Smooth muscle cell (in vitro differentiated cells): Measurements from ENCODE around the gene CDAN1. TPM values are rescaled to one million over a fixed set of nuclear protein-coding genes. Genes with fewer than 3 reads are reported as not detected.
"Not testable (repeated sequence)": the region's sequence is repeated elsewhere in the genome, so short reads cannot be mapped to it uniquely, and the experiment has no call there.

Source experiments
- DNase-seq: peaks from one replicate; lab custom pipeline; 2025; ENCODE audit not compliant: unreplicated experiment; lab: John Stamatoyannopoulos, UW
- H2AFZ ChIP-seq: fragments of 200-600 bp; sonication (generic); 2 replicates; pipeline ENCODE4 v1.6.0; 2016; ENCODE audit warnings: antibody characterized with exemption, low read depth, mild to moderate bottlenecking
- H3F3A ChIP-seq: fragments of 200-600 bp; sonication (generic); 2 replicates; pipeline ENCODE4 v1.6.0; 2017; ENCODE audit warnings: antibody characterized with exemption, low read depth
- H3K27ac ChIP-seq: fragments of 200-600 bp; sonication (generic); 2 replicates; pipeline ENCODE4 v1.5.1; 2016; ENCODE audit warnings: low read depth, mild to moderate bottlenecking
- H3K27me3 ChIP-seq: fragments of 200-600 bp; sonication (generic); 2 replicates; pipeline ENCODE4 v1.6.1; 2016; ENCODE audit warnings: low read depth, mild to moderate bottlenecking
- H3K36me3 ChIP-seq: fragments of 200-600 bp; sonication (generic); 2 replicates; pipeline ENCODE4 v1.5.1; 2016; ENCODE audit warnings: low read depth
- H3K4me1 ChIP-seq: fragments of 200-600 bp; sonication (generic); 2 replicates; pipeline ENCODE4 v1.5.1; 2016; ENCODE audit warnings: low read depth
- H3K4me2 ChIP-seq: fragments of 200-600 bp; sonication (generic); 2 replicates; pipeline ENCODE4 v1.6.0; 2016; ENCODE audit warnings: mild to moderate bottlenecking
- H3K4me3 ChIP-seq: fragments of 200-600 bp; sonication (generic); 2 replicates; pipeline ENCODE4 v1.5.1; 2016; ENCODE audit warnings: mild to moderate bottlenecking
- H3K79me2 ChIP-seq: fragments of 200-600 bp; sonication (generic); 2 replicates; pipeline ENCODE4 v1.6.0; 2016; ENCODE audit warnings: low read depth, mild to moderate bottlenecking
- H3K9ac ChIP-seq: fragments of 200-600 bp; sonication (generic); 2 replicates; pipeline ENCODE4 v1.6.0; 2016; ENCODE audit warnings: low read depth
- H3K9me3 ChIP-seq: fragments of 200-600 bp; sonication (generic); replicated peaks from 2 replicates; pipeline ENCODE4 v1.5.1; 2016; ENCODE audit warnings: low read depth
- H4K20me1 ChIP-seq: fragments of 200-600 bp; sonication (generic); 2 replicates; pipeline ENCODE4 v1.6.0; 2016; ENCODE audit warnings: low read depth
- WGBS: methylation state at CpG from one replicate; pipeline ENCODE4 v1.1.7; 2016; ENCODE audit warnings: low lambda C conversion rate; 5-methylcytosine and 5-hydroxymethylcytosine counted together
- polyA plus RNA-seq: library from polyadenylated mRNA; unstranded; fragments of >200 nt; fragmentation: Nextera tagmentation; extraction: Ambion mirVana; gene quantifications from 2 replicates; pipeline ENCODE4 v1.2.1, GENCODE V29; 2016
- total RNA-seq: library from RNA; depleted of rRNA; stranded (reverse); fragments of >200 nt; gene quantifications from 2 replicates; pipeline ENCODE4 v1.2.3, GENCODE V29; 2014
- TF ChIP-seq, protein P1 (sequence below): fragments of 200-600 bp; sonication (generic); IDR thresholded peaks from 2 replicates; pipeline ENCODE4 v1.5.1; 2017; ENCODE audit warnings: borderline replicate concordance, mild to moderate bottlenecking, antibody characterized with exemption; ENCODE audit not compliant: insufficient read depth, poor library complexity, severe bottlenecking

Gene CDAN1
- total and polyA plus RNA-seq, 2 experiments from 2014 or later: 6.1 to 6.9 TPM

DNA sequence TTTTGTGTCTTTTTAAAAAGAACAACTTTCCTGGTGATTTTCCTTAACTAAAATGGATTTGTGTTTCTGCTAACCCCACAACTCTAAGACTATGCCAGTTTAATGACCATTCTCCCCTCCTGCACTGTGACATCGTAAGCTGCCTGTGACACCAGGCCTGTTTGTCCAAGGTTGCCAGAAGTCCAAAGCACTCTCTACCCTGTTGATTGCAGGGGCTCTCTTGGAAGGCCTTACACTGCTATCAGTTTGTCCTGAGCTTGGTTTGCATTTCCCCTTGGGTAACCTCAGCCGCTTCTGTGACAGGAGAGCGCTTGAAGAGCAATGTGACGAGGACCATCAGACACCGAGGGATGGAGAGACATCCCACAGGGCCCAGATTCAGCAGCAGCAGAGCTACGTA lies 55.8 kb downstream of the CDAN1 start:
- H3F3A ChIP-seq: no peaks in the 10 kb centered on the region
- no peak overlapping the region for H3K9ac ChIP-seq
- DNase-seq: no peak
- TF ChIP-seq, protein P1, sequence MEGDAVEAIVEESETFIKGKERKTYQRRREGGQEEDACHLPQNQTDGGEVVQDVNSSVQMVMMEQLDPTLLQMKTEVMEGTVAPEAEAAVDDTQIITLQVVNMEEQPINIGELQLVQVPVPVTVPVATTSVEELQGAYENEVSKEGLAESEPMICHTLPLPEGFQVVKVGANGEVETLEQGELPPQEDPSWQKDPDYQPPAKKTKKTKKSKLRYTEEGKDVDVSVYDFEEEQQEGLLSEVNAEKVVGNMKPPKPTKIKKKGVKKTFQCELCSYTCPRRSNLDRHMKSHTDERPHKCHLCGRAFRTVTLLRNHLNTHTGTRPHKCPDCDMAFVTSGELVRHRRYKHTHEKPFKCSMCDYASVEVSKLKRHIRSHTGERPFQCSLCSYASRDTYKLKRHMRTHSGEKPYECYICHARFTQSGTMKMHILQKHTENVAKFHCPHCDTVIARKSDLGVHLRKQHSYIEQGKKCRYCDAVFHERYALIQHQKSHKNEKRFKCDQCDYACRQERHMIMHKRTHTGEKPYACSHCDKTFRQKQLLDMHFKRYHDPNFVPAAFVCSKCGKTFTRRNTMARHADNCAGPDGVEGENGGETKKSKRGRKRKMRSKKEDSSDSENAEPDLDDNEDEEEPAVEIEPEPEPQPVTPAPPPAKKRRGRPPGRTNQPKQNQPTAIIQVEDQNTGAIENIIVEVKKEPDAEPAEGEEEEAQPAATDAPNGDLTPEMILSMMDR: no peak
- peaks cover 3% of the 10 kb centered on the region for H3K36me3 ChIP-seq
- WGBS: 97% methylated on average over 6 of the region's 6 CpGs
- H3K27ac ChIP-seq: no peak overlapping the region
- H3K4me1 ChIP-seq: no peaks in the 10 kb centered on the region
- no peak overlapping the region for H3K4me2 ChIP-seq
- H3K4me3 ChIP-seq: no peak overlapping the region
- H2AFZ ChIP-seq: no peak overlapping the region
- H4K20me1 ChIP-seq: no peaks in the 10 kb centered on the region
- no peaks in the 10 kb centered on the region for H3K79me2 ChIP-seq
- no peaks in the 10 kb centered on the region for H3K9me3 ChIP-seq
- no peaks in the 10 kb centered on the region for H3K27me3 ChIP-seq

DNA sequence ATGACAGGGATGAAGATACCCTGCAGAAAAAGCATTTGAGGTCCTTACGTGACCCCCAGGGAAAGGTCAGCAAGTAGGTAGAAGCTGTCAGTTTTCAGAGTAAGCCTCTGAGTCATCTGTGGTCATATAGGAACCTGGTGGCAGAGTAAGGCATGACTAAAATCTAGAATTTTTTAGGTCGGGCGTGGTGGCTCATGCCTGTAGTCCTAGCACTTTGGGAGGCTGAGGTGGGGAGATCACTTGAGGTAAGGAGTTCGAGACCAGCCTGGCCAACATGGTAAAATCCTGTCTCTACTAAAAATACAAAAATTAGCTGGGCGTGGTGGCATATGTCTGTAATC lies 56.8 kb downstream of the CDAN1 start:
- H3K4me3 ChIP-seq, H3F3A ChIP-seq, H3K27ac ChIP-seq, H3K9ac ChIP-seq, H3K4me2 ChIP-seq, H3K79me2 ChIP-seq, H3K36me3 ChIP-seq, H2AFZ ChIP-seq, H3K9me3 ChIP-seq, H3K4me1 ChIP-seq, H4K20me1 ChIP-seq, DNase-seq, H3K27me3 ChIP-seq: not testable (repeated sequence)
- 93% methylated on average over 5 of the region's 5 CpGs for WGBS

- Histone ChIP-seq H3K9me3 (no peaks in the 10 kb centered on the region), H3K9ac (no peak overlapping the region), H3K36me3 (peaks cover 3% of the 10 kb centered on the region), H3K27ac (no peak overlapping the region), H3K79me2 (no peaks in the 10 kb centered on the region), H3K4me2 (no peak overlapping the region), H3K4me1 (no peaks in the 10 kb centered on the region), H2AFZ (no peak overlapping the region), H3K4me3 (no peak overlapping the region), H3K27me3 (no peaks in the 10 kb centered on the region), H4K20me1 (no peaks in the 10 kb centered on the region), H3F3A (no peaks in the 10 kb centered on the region)
- DNase-seq: no peak
- WGBS: 89% methylated on average over 7 of the region's 7 CpGs
- TF ChIP-seq, protein P1: no peak
These were observed 57.4 kb downstream of the CDAN1 start for GRCh38 chr15:42679285-42680141.

DNA sequence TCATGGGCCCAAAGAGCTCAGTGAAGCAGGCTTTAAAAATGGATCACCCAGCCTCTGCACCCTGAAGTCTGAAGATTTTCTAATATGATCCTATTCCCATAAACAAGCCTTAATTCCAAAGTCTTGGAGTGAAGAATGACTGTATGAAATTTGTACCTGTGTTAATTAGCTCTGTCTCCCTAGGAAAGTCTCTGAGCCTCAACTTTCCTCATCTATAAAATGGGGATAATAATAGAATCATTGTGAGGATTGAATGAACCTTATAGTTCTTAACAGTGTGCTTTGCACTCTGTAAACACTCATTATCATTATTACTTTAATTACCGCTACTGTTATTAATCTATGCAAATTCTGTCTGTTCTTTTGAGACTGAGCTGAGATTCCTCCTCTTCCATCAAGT lies 61.9 kb downstream of the CDAN1 start:
- TF ChIP-seq, protein P1: no peak
- no peak for DNase-seq
- WGBS: 97% methylated on average over 1 of the region's 1 CpG

More for the DNA sequence above, 61.9 kb downstream of the CDAN1 start:
- no peak overlapping the region for H3K4me2 ChIP-seq
- no peak overlapping the region for H3K9ac ChIP-seq
- no peaks in the 10 kb centered on the region for H3K4me1 ChIP-seq
- H4K20me1 ChIP-seq: no peaks in the 10 kb centered on the region
- H3K27me3 ChIP-seq: no peaks in the 10 kb centered on the region
- no peaks in the 10 kb centered on the region for H3K36me3 ChIP-seq
- H2AFZ ChIP-seq: no peak overlapping the region
- H3K4me3 ChIP-seq: no peak overlapping the region
- H3F3A ChIP-seq: no peaks in the 10 kb centered on the region
- H3K9me3 ChIP-seq: no peaks in the 10 kb centered on the region
- H3K27ac ChIP-seq: no peak overlapping the region
- H3K79me2 ChIP-seq: no peaks in the 10 kb centered on the region
